HEK293 (cell line): ENCODE results near the gene AIFM3.
A peak's percentile ranks its signal among the peaks of the same experiment; 100 is the strongest.

Experiments
- IKZF3 ChIP-seq: fragments of 450-650 bp; IDR thresholded peaks from 2 replicates; pipeline ENCODE4 v1.5.0; 2018; ENCODE audit warnings: missing biosample characterization, mild to moderate bottlenecking, missing genetic modification characterization, moderate library complexity
- KLF9 ChIP-seq: fragments of 450-650 bp; formaldehyde crosslinking; IDR thresholded peaks from 2 replicates; pipeline ENCODE4 v1.5.1; 2016; ENCODE audit warnings: missing biosample characterization, missing genetic modification characterization, low read depth
- MYNN ChIP-seq: fragments of 450-650 bp; formaldehyde crosslinking; IDR thresholded peaks from 2 replicates; pipeline ENCODE4 v1.5.1; 2016; ENCODE audit warnings: missing biosample characterization, missing genetic modification characterization, borderline replicate concordance
- PATZ1 ChIP-seq: fragments of 450-650 bp; formaldehyde crosslinking; IDR thresholded peaks from 2 replicates; pipeline ENCODE4 v1.5.1; 2016; ENCODE audit warnings: missing biosample characterization, missing genetic modification characterization
- PRDM6 ChIP-seq: fragments of 450-650 bp; formaldehyde crosslinking; IDR thresholded peaks from 2 replicates; pipeline ENCODE4 v1.5.1; 2017; ENCODE audit warnings: missing biosample characterization, missing genetic modification characterization
- REPIN1 ChIP-seq: fragments of 450-650 bp; formaldehyde crosslinking; IDR thresholded peaks from 2 replicates; pipeline ENCODE4 v1.5.1; 2017; ENCODE audit warnings: missing biosample characterization, missing genetic modification characterization, low read depth
- SP2 ChIP-seq: fragments of 450-650 bp; formaldehyde crosslinking; IDR thresholded peaks from 2 replicates; pipeline ENCODE4 v1.5.1; 2016; ENCODE audit warnings: missing biosample characterization, missing genetic modification characterization
- ZFHX2 ChIP-seq: fragments of 450-650 bp; formaldehyde crosslinking; conservative IDR thresholded peaks from 2 replicates; pipeline ENCODE4 v1.5.1; 2016; ENCODE audit warnings: missing biosample characterization, missing genetic modification characterization
- ZFP69B ChIP-seq: fragments of 450-650 bp; formaldehyde crosslinking; IDR thresholded peaks from 2 replicates; pipeline ENCODE4 v1.5.1; 2016; ENCODE audit warnings: missing biosample characterization, missing genetic modification characterization
- ZIC2 ChIP-seq: fragments of 450-650 bp; formaldehyde crosslinking; IDR thresholded peaks from 2 replicates; pipeline ENCODE4 v1.5.1; 2016; ENCODE audit warnings: missing biosample characterization, missing genetic modification characterization
- ZNF146 ChIP-seq: fragments of 450-650 bp; formaldehyde crosslinking; IDR thresholded peaks from 2 replicates; pipeline ENCODE4 v1.5.1; 2016; ENCODE audit warnings: missing biosample characterization, missing genetic modification characterization
- ZNF202 ChIP-seq: fragments of 450-650 bp; formaldehyde crosslinking; IDR thresholded peaks from 2 replicates; pipeline ENCODE4 v1.5.1; 2016; ENCODE audit warnings: missing biosample characterization, missing genetic modification characterization, borderline replicate concordance
- ZNF24 ChIP-seq: fragments of 450-650 bp; formaldehyde crosslinking; IDR thresholded peaks from 2 replicates; pipeline ENCODE4 v1.5.1; 2016; ENCODE audit warnings: missing biosample characterization, missing genetic modification characterization
- ZNF350 ChIP-seq: fragments of 450-650 bp; formaldehyde crosslinking; IDR thresholded peaks from 2 replicates; pipeline ENCODE4 v1.5.0; 2017; ENCODE audit warnings: missing biosample characterization, mild to moderate bottlenecking, missing genetic modification characterization
- ZNF394 ChIP-seq: fragments of 450-650 bp; formaldehyde crosslinking; IDR thresholded peaks from 2 replicates; pipeline ENCODE4 v1.5.1; 2016; ENCODE audit warnings: missing biosample characterization, missing genetic modification characterization, mild to moderate bottlenecking, moderate library complexity, borderline replicate concordance
- ZNF404 ChIP-seq: fragments of 450-650 bp; formaldehyde crosslinking; IDR thresholded peaks from 2 replicates; pipeline ENCODE4 v1.5.1; 2017; ENCODE audit warnings: missing biosample characterization, missing genetic modification characterization
- ZNF48 ChIP-seq: fragments of 450-650 bp; formaldehyde crosslinking; IDR thresholded peaks from 2 replicates; pipeline ENCODE4 v1.5.1; 2016; ENCODE audit warnings: missing biosample characterization, missing genetic modification characterization
- ZNF530 ChIP-seq: fragments of 450-650 bp; formaldehyde crosslinking; IDR thresholded peaks from 2 replicates; pipeline ENCODE4 v1.5.1; 2016; ENCODE audit warnings: low read depth, missing biosample characterization, missing genetic modification characterization
- ZNF548 ChIP-seq: fragments of 450-650 bp; formaldehyde crosslinking; IDR thresholded peaks from 2 replicates; pipeline ENCODE4 v1.5.1; 2016; ENCODE audit warnings: missing biosample characterization, missing genetic modification characterization
- ZNF558 ChIP-seq: fragments of 450-650 bp; formaldehyde crosslinking; IDR thresholded peaks from 2 replicates; pipeline ENCODE4 v1.5.1; 2016; ENCODE audit warnings: missing biosample characterization, missing genetic modification characterization
- ZNF624 ChIP-seq: fragments of 450-650 bp; formaldehyde crosslinking; IDR thresholded peaks from 2 replicates; pipeline ENCODE4 v1.5.1; 2017; ENCODE audit warnings: missing biosample characterization, missing genetic modification characterization
- ZNF701 ChIP-seq: fragments of 450-650 bp; formaldehyde crosslinking; IDR thresholded peaks from 2 replicates; pipeline ENCODE4 v1.5.1; 2016; ENCODE audit warnings: missing biosample characterization, missing genetic modification characterization
- ZNF704 ChIP-seq: fragments of 450-650 bp; formaldehyde crosslinking; IDR thresholded peaks from 2 replicates; pipeline ENCODE4 v1.5.1; 2016; ENCODE audit warnings: missing biosample characterization, missing genetic modification characterization
- ZNF747 ChIP-seq: fragments of 450-650 bp; formaldehyde crosslinking; IDR thresholded peaks from 2 replicates; pipeline ENCODE4 v1.5.1; 2016; ENCODE audit warnings: missing biosample characterization, missing genetic modification characterization
- ZNF837 ChIP-seq: fragments of 450-650 bp; formaldehyde crosslinking; IDR thresholded peaks from 2 replicates; pipeline ENCODE4 v1.5.1; 2016; ENCODE audit warnings: missing biosample characterization, missing genetic modification characterization
- ZSCAN18 ChIP-seq: fragments of 450-650 bp; formaldehyde crosslinking; IDR thresholded peaks from 2 replicates; pipeline ENCODE4 v1.5.1; 2016; ENCODE audit warnings: missing biosample characterization, missing genetic modification characterization
- ZSCAN30 ChIP-seq: fragments of 450-650 bp; IDR thresholded peaks from 2 replicates; pipeline ENCODE4 v1.5.1; 2018; ENCODE audit warnings: missing biosample characterization, mild to moderate bottlenecking, missing genetic modification characterization, moderate library complexity
- ZXDB ChIP-seq: fragments of 450-650 bp; formaldehyde crosslinking; IDR thresholded peaks from 2 replicates; pipeline ENCODE4 v1.5.1; 2016; ENCODE audit warnings: missing biosample characterization, missing genetic modification characterization
- TF ChIP-seq, protein P1 (sequence below): fragments of 450-650 bp; formaldehyde crosslinking; IDR thresholded peaks from 2 replicates; pipeline ENCODE4 v1.5.1; 2017; ENCODE audit warnings: missing biosample characterization, missing genetic modification characterization
- TF ChIP-seq, protein P2 (sequence below): fragments of 450-650 bp; formaldehyde crosslinking; IDR thresholded peaks from 2 replicates; pipeline ENCODE4 v1.5.1; 2016; ENCODE audit warnings: missing biosample characterization, missing genetic modification characterization

Gene AIFM3

DNA sequence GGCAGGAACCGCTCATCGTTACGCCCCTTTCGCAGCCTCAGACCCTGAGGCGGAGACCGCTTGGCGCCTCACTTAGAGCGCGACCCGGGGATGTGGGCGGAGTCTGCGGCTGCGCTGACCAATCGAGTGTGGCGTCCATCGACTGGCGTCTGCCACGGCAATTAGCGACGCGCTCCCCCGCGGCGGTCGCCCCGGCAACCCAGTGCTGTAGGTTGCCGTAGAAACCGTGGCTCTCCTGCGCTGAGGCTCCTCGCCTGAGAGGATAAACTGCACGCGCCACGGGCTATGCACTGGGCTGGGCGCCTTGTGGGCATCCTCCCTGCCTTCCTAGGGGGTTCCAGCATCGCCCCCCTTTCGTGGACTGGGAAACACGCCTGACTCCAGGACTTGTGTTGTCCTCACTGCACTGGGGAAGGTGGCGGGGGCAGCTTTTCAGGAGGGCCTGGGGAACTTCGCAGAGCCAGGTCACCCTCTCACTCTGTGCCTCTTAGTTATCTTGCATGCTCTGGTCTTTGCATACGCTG lies 47.2 kb downstream of the AIFM3 start (continued):
- TF ChIP-seq ZXDB (tag by site-specific recombination) (no peak), SP2 (tag by site-specific recombination) (peak; percentile 95), KLF9 (tag by site-specific recombination) (peak; percentile 68; the same call in 1 of the 2 replicates), PATZ1 (tag by site-specific recombination) (peak; percentile 37; the same call in 1 of the 2 replicates), ZSCAN18 (tag by site-specific recombination) (no peak), ZNF747 (tag by site-specific recombination) (no peak), ZNF624 (no peak), ZNF558 (tag by site-specific recombination) (no peak), REPIN1 (no peak), ZNF704 (tag by site-specific recombination) (no peak), ZSCAN30 (tag by site-specific recombination) (no peak), ZFHX2 (peak; percentile 58), ZNF548 (tag by site-specific recombination) (no peak), ZNF394 (no peak; the same call in 1 of the 2 replicates), ZNF24 (no peak), ZNF530 (tag by site-specific recombination) (no peak), ZNF350 (tag by site-specific recombination) (no peak), MYNN (tag by site-specific recombination) (peak; percentile 100), ZNF404 (tag by site-specific recombination) (no peak), ZNF146 (tag by site-specific recombination) (no peak), ZNF202 (tag by site-specific recombination) (no peak), ZIC2 (tag by site-specific recombination) (peak; percentile 89), ZNF701 (tag by site-specific recombination) (no peak), ZFP69B (no peak), ZNF837 (tag by site-specific recombination) (no peak), ZNF48 (no peak), IKZF3 (tag by site-specific recombination) (no peak), PRDM6 (tag by site-specific recombination) (no peak)
- TF ChIP-seq, protein P1, sequence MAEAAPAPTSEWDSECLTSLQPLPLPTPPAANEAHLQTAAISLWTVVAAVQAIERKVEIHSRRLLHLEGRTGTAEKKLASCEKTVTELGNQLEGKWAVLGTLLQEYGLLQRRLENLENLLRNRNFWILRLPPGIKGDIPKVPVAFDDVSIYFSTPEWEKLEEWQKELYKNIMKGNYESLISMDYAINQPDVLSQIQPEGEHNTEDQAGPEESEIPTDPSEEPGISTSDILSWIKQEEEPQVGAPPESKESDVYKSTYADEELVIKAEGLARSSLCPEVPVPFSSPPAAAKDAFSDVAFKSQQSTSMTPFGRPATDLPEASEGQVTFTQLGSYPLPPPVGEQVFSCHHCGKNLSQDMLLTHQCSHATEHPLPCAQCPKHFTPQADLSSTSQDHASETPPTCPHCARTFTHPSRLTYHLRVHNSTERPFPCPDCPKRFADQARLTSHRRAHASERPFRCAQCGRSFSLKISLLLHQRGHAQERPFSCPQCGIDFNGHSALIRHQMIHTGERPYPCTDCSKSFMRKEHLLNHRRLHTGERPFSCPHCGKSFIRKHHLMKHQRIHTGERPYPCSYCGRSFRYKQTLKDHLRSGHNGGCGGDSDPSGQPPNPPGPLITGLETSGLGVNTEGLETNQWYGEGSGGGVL (tag by site-specific recombination): no peak
- TF ChIP-seq, protein P2, sequence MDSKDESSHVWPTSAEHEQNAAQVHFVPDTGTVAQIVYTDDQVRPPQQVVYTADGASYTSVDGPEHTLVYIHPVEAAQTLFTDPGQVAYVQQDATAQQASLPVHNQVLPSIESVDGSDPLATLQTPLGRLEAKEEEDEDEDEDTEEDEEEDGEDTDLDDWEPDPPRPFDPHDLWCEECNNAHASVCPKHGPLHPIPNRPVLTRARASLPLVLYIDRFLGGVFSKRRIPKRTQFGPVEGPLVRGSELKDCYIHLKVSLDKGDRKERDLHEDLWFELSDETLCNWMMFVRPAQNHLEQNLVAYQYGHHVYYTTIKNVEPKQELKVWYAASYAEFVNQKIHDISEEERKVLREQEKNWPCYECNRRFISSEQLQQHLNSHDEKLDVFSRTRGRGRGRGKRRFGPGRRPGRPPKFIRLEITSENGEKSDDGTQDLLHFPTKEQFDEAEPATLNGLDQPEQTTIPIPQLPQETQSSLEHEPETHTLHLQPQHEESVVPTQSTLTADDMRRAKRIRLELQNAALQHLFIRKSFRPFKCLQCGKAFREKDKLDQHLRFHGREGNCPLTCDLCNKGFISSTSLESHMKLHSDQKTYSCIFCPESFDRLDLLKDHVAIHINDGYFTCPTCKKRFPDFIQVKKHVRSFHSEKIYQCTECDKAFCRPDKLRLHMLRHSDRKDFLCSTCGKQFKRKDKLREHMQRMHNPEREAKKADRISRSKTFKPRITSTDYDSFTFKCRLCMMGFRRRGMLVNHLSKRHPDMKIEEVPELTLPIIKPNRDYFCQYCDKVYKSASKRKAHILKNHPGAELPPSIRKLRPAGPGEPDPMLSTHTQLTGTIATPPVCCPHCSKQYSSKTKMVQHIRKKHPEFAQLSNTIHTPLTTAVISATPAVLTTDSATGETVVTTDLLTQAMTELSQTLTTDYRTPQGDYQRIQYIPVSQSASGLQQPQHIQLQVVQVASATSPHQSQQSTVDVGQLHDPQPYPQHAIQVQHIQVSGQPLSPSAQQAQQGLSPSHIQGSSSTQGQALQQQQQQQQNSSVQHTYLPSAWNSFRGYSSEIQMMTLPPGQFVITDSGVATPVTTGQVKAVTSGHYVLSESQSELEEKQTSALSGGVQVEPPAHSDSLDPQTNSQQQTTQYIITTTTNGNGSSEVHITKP: 0 out of 2 replicates have a peak, but pooled peaks have one; percentile 16
